ENCODE data around the gene PLEKHH1.

The PLEKHH1 gene

GRCh38 chr14:67516676-67517075 is 16.4 kb upstream of the PLEKHH1 start:
- Histone ChIP-seq H3K27me3 (ENCODE audit: control insufficient read depth in 5 of 5, insufficient read depth in 4 of 5, low read length in 5 of 5) (peaks cover 0 to 10% (median 0%) of the 10 kb centered on the region in 5 donors), H3K9me3 (ENCODE audit: control insufficient read depth in 5 of 5, low read length in 5 of 5) (no peaks in the 10 kb centered on the region), H3K9ac (ENCODE audit: low read length in 5 of 5) (no peak overlapping the region), H3K4me1 (ENCODE audit: control insufficient read depth in 5 of 5, insufficient read depth in 5 of 5, low read length in 5 of 5) (peaks cover 0 to 19% (median 13%) of the 10 kb centered on the region in 5 donors), H3K4me3 (ENCODE audit: low read depth in 1 of 5, low read length in 5 of 5) (no peak overlapping the region), H3K27ac (ENCODE audit: low read depth, low read length) (no peak overlapping the region), H3K36me3 (ENCODE audit: control insufficient read depth in 5 of 5, insufficient read depth in 5 of 5, low read length in 5 of 5) (no peaks in the 10 kb centered on the region)

- H3K4me3 ChIP-seq (ENCODE audit: low read depth in 1 of 5, low read length in 5 of 5), result no peak overlapping the region
- no peak overlapping the region for H3K27ac ChIP-seq (ENCODE audit: low read depth, low read length)
- H3K4me1 ChIP-seq (ENCODE audit: control insufficient read depth in 5 of 5, insufficient read depth in 5 of 5, low read length in 5 of 5), result peaks cover 0 to 19% (median 13%) of the 10 kb centered on the region in 5 donors
- no peak overlapping the region for H3K9ac ChIP-seq (ENCODE audit: low read length in 5 of 5)
- H3K9me3 ChIP-seq (ENCODE audit: control insufficient read depth in 5 of 5, low read length in 5 of 5), result no peaks in the 10 kb centered on the region
- no peaks in the 10 kb centered on the region for H3K36me3 ChIP-seq (ENCODE audit: control insufficient read depth in 5 of 5, insufficient read depth in 5 of 5, low read length in 5 of 5)
- peaks cover 0 to 10% (median 0%) of the 10 kb centered on the region in 5 donors for H3K27me3 ChIP-seq (ENCODE audit: control insufficient read depth in 5 of 5, insufficient read depth in 4 of 5, low read length in 5 of 5)
Observed at GRCh38 chr14:67517083-67517482, 16.0 kb upstream of the PLEKHH1 start.

GRCh38 chr14:67519406-67519805 is 13.7 kb upstream of the PLEKHH1 start:
- Histone ChIP-seq H3K9me3 (ENCODE audit: control insufficient read depth in 5 of 5, low read length in 5 of 5) (no peaks in the 10 kb centered on the region), H3K36me3 (ENCODE audit: control insufficient read depth in 5 of 5, insufficient read depth in 5 of 5, low read length in 5 of 5) (no peaks in the 10 kb centered on the region), H3K27me3 (ENCODE audit: control insufficient read depth in 5 of 5, insufficient read depth in 4 of 5, low read length in 5 of 5) (peaks cover 0 to 13% (median 0%) of the 10 kb centered on the region in 5 donors), H3K9ac (ENCODE audit: low read length in 5 of 5) (no peak overlapping the region), H3K4me1 (ENCODE audit: control insufficient read depth in 5 of 5, insufficient read depth in 5 of 5, low read length in 5 of 5) (peaks cover 0 to 12% (median 10%) of the 10 kb centered on the region in 5 donors), H3K27ac (ENCODE audit: low read depth, low read length) (no peak overlapping the region), H3K4me3 (ENCODE audit: low read depth in 1 of 5, low read length in 5 of 5) (no peak overlapping the region)

- no peaks in the 10 kb centered on the region for H3K9me3 ChIP-seq (ENCODE audit: control insufficient read depth in 5 of 5, low read length in 5 of 5)
- H3K9ac ChIP-seq (ENCODE audit: low read length in 5 of 5), result no peak overlapping the region
- H3K4me3 ChIP-seq (ENCODE audit: low read depth in 1 of 5, low read length in 5 of 5), result no peak overlapping the region
- H3K27ac ChIP-seq (ENCODE audit: low read depth, low read length), result no peak overlapping the region
- peaks cover 0 to 13% (median 0%) of the 10 kb centered on the region in 5 donors for H3K27me3 ChIP-seq (ENCODE audit: control insufficient read depth in 5 of 5, insufficient read depth in 4 of 5, low read length in 5 of 5)
- peaks cover 0 to 9% (median 5%) of the 10 kb centered on the region in 5 donors for H3K4me1 ChIP-seq (ENCODE audit: control insufficient read depth in 5 of 5, insufficient read depth in 5 of 5, low read length in 5 of 5)
- H3K36me3 ChIP-seq (ENCODE audit: control insufficient read depth in 5 of 5, insufficient read depth in 5 of 5, low read length in 5 of 5), result no peaks in the 10 kb centered on the region
Observed at GRCh38 chr14:67520482-67520881, 12.6 kb upstream of the PLEKHH1 start.

- H3K27me3 ChIP-seq (ENCODE audit: control insufficient read depth in 5 of 5, insufficient read depth in 4 of 5, low read length in 5 of 5), result peaks cover 0 to 16% (median 3%) of the 10 kb centered on the region in 5 donors
- H3K9ac ChIP-seq (ENCODE audit: low read length in 5 of 5), result no peak overlapping the region
- H3K4me3 ChIP-seq (ENCODE audit: low read depth in 1 of 5, low read length in 5 of 5), result no peak overlapping the region
- H3K27ac ChIP-seq (ENCODE audit: low read depth, low read length), result no peak overlapping the region
- peaks cover 0 to 4% (median 3%) of the 10 kb centered on the region in 5 donors for H3K4me1 ChIP-seq (ENCODE audit: control insufficient read depth in 5 of 5, insufficient read depth in 5 of 5, low read length in 5 of 5)
- H3K36me3 ChIP-seq (ENCODE audit: control insufficient read depth in 5 of 5, insufficient read depth in 5 of 5, low read length in 5 of 5), result no peaks in the 10 kb centered on the region
- H3K9me3 ChIP-seq (ENCODE audit: control insufficient read depth in 5 of 5, low read length in 5 of 5), result no peaks in the 10 kb centered on the region
Observed at GRCh38 chr14:67522270-67522669, 10.8 kb upstream of the PLEKHH1 start.

- H3K4me1 ChIP-seq (ENCODE audit: control insufficient read depth in 5 of 5, insufficient read depth in 5 of 5, low read length in 5 of 5), result peaks cover 0 to 4% (median 3%) of the 10 kb centered on the region in 5 donors
- no peak overlapping the region for H3K9ac ChIP-seq (ENCODE audit: low read length in 5 of 5)
- H3K27me3 ChIP-seq (ENCODE audit: control insufficient read depth in 5 of 5, insufficient read depth in 4 of 5, low read length in 5 of 5), result peaks cover 0 to 16% (median 3%) of the 10 kb centered on the region in 5 donors
- H3K4me3 ChIP-seq (ENCODE audit: low read depth in 1 of 5, low read length in 5 of 5), result no peak overlapping the region
- no peaks in the 10 kb centered on the region for H3K36me3 ChIP-seq (ENCODE audit: control insufficient read depth in 5 of 5, insufficient read depth in 5 of 5, low read length in 5 of 5)
- no peak overlapping the region for H3K27ac ChIP-seq (ENCODE audit: low read depth, low read length)
- no peaks in the 10 kb centered on the region for H3K9me3 ChIP-seq (ENCODE audit: control insufficient read depth in 5 of 5, low read length in 5 of 5)
Observed at GRCh38 chr14:67523764-67524633, 9.1 kb upstream of the PLEKHH1 start.

GRCh38 chr14:67524634-67524963 is 8.5 kb upstream of the PLEKHH1 start:
- no peaks in the 10 kb centered on the region for H3K9me3 ChIP-seq (ENCODE audit: control insufficient read depth in 5 of 5, low read length in 5 of 5)
- no peak overlapping the region for H3K9ac ChIP-seq (ENCODE audit: low read length in 5 of 5)
- no peaks in the 10 kb centered on the region for H3K36me3 ChIP-seq (ENCODE audit: control insufficient read depth in 5 of 5, insufficient read depth in 5 of 5, low read length in 5 of 5)
- no peak overlapping the region for H3K27ac ChIP-seq (ENCODE audit: low read depth, low read length)
- no peak overlapping the region for H3K4me3 ChIP-seq (ENCODE audit: low read depth in 1 of 5, low read length in 5 of 5)
- peaks cover 0 to 16% (median 3%) of the 10 kb centered on the region in 5 donors for H3K27me3 ChIP-seq (ENCODE audit: control insufficient read depth in 5 of 5, insufficient read depth in 4 of 5, low read length in 5 of 5)
- H3K4me1 ChIP-seq (ENCODE audit: control insufficient read depth in 5 of 5, insufficient read depth in 5 of 5, low read length in 5 of 5), result peaks cover 0 to 4% (median 3%) of the 10 kb centered on the region in 5 donors

- H3K9ac ChIP-seq (ENCODE audit: low read length in 5 of 5), result no peak overlapping the region
- H3K9me3 ChIP-seq (ENCODE audit: control insufficient read depth in 5 of 5, low read length in 5 of 5), result no peaks in the 10 kb centered on the region
- no peak overlapping the region for H3K4me3 ChIP-seq (ENCODE audit: low read depth in 1 of 5, low read length in 5 of 5)
- no peaks in the 10 kb centered on the region for H3K36me3 ChIP-seq (ENCODE audit: control insufficient read depth in 5 of 5, insufficient read depth in 5 of 5, low read length in 5 of 5)
- H3K4me1 ChIP-seq (ENCODE audit: control insufficient read depth in 5 of 5, insufficient read depth in 5 of 5, low read length in 5 of 5), result peaks cover 0 to 4% (median 3%) of the 10 kb centered on the region in 5 donors
- H3K27ac ChIP-seq (ENCODE audit: low read depth, low read length), result no peak overlapping the region
- peaks cover 0 to 16% (median 3%) of the 10 kb centered on the region in 5 donors for H3K27me3 ChIP-seq (ENCODE audit: control insufficient read depth in 5 of 5, insufficient read depth in 4 of 5, low read length in 5 of 5)
Observed at GRCh38 chr14:67525389-67525788, 7.7 kb upstream of the PLEKHH1 start.

GRCh38 chr14:67526181-67526580 is 6.9 kb upstream of the PLEKHH1 start:
- H3K9ac ChIP-seq (ENCODE audit: low read length in 5 of 5), result no peak overlapping the region
- no peaks in the 10 kb centered on the region for H3K9me3 ChIP-seq (ENCODE audit: control insufficient read depth in 5 of 5, low read length in 5 of 5)
- peaks cover 0 to 4% (median 3%) of the 10 kb centered on the region in 5 donors for H3K4me1 ChIP-seq (ENCODE audit: control insufficient read depth in 5 of 5, insufficient read depth in 5 of 5, low read length in 5 of 5)
- H3K36me3 ChIP-seq (ENCODE audit: control insufficient read depth in 5 of 5, insufficient read depth in 5 of 5, low read length in 5 of 5), result no peaks in the 10 kb centered on the region
- H3K27ac ChIP-seq (ENCODE audit: low read depth, low read length), result no peak overlapping the region
- H3K27me3 ChIP-seq (ENCODE audit: control insufficient read depth in 5 of 5, insufficient read depth in 4 of 5, low read length in 5 of 5), result peaks cover 0 to 14% (median 3%) of the 10 kb centered on the region in 5 donors
- no peak overlapping the region for H3K4me3 ChIP-seq (ENCODE audit: low read depth in 1 of 5, low read length in 5 of 5)

GRCh38 chr14:67526676-67527459 is 6.2 kb upstream of the PLEKHH1 start:
- Histone ChIP-seq H3K4me3 (ENCODE audit: low read depth in 1 of 5, low read length in 5 of 5) (no peak overlapping the region), H3K9ac (ENCODE audit: low read length in 5 of 5) (no peak overlapping the region), H3K9me3 (ENCODE audit: control insufficient read depth in 5 of 5, low read length in 5 of 5) (no peaks in the 10 kb centered on the region), H3K36me3 (ENCODE audit: control insufficient read depth in 5 of 5, insufficient read depth in 5 of 5, low read length in 5 of 5) (no peaks in the 10 kb centered on the region), H3K4me1 (ENCODE audit: control insufficient read depth in 5 of 5, insufficient read depth in 5 of 5, low read length in 5 of 5) (peaks cover 0 to 4% (median 3%) of the 10 kb centered on the region in 5 donors), H3K27ac (ENCODE audit: low read depth, low read length) (no peak overlapping the region), H3K27me3 (ENCODE audit: control insufficient read depth in 5 of 5, insufficient read depth in 4 of 5, low read length in 5 of 5) (peaks cover 0 to 14% (median 3%) of the 10 kb centered on the region in 5 donors)

All from subcutaneous abdominal adipose tissue (tissue), 5 donors.